KMS-11 (cell line): Measurements from ENCODE around the gene KIAA1328.
"Not testable (repeated sequence)": the region's sequence is repeated elsewhere in the genome, so short reads cannot be mapped to it uniquely, and the experiment has no call there.

Experiments used
- H2AFZ ChIP-seq: fragments of 200-600 bp; sonication (generic); 2 replicates; pipeline ENCODE4 v1.6.1; 2016; ENCODE audit warnings: antibody characterized with exemption, mixed run types, low read depth
- H3K27ac ChIP-seq: fragments of 200-600 bp; sonication (generic); 2 replicates; pipeline ENCODE4 v1.6.1; 2016; ENCODE audit warnings: mild to moderate bottlenecking, mixed run types
- H3K27me3 ChIP-seq: fragments of 200-600 bp; sonication (generic); 2 replicates; pipeline ENCODE4 v1.6.1; 2017; ENCODE audit warnings: mild to moderate bottlenecking, low read depth, mixed run types, moderate library complexity; ENCODE audit not compliant: insufficient read depth
- H3K36me3 ChIP-seq: fragments of 200-600 bp; sonication (generic); 2 replicates; pipeline ENCODE4 v1.6.1; 2017; ENCODE audit warnings: mild to moderate bottlenecking, mixed run types; ENCODE audit not compliant: insufficient read depth
- H3K4me1 ChIP-seq: fragments of 200-600 bp; sonication (generic); 2 replicates; pipeline ENCODE4 v1.6.1; 2016; ENCODE audit warnings: mild to moderate bottlenecking, low read depth, mixed run types; ENCODE audit not compliant: poor library complexity, severe bottlenecking
- H3K4me2 ChIP-seq: fragments of 200-600 bp; sonication (generic); 2 replicates; pipeline ENCODE4 v1.7.0; 2016; ENCODE audit warnings: mild to moderate bottlenecking, mixed run types
- H3K4me3 ChIP-seq: fragments of 200-600 bp; sonication (generic); IDR thresholded peaks from 2 replicates; pipeline ENCODE4 v1.6.1; 2017; ENCODE audit warnings: low read depth, low read length, mixed read lengths; ENCODE audit not compliant: insufficient read depth
- H3K79me2 ChIP-seq: fragments of 200-600 bp; sonication (generic); 2 replicates; pipeline ENCODE4 v1.6.1; 2016; ENCODE audit warnings: low read depth, mixed run types; ENCODE audit not compliant: insufficient read depth
- H3K9ac ChIP-seq: fragments of 200-600 bp; sonication (generic); 2 replicates; pipeline ENCODE4 v1.6.1; 2016; ENCODE audit warnings: mild to moderate bottlenecking, mixed run types
- H4K20me1 ChIP-seq: fragments of 200-600 bp; sonication (generic); 2 replicates; pipeline ENCODE4 v1.6.1; 2016; ENCODE audit warnings: mild to moderate bottlenecking, mixed run types; ENCODE audit not compliant: insufficient read depth
- CTCF ChIP-seq: fragments of 200-600 bp; sonication (generic); conservative IDR thresholded peaks from 2 replicates; pipeline ENCODE4 v1.6.1; 2017; ENCODE audit warnings: low read depth, mild to moderate bottlenecking, antibody characterized with exemption, low read length, moderate library complexity, mixed read lengths

Gene KIAA1328

GRCh38 chr18:36812678-36813077, 16.2 kb upstream of the KIAA1328 start:
- TF ChIP-seq CTCF = no peak
- H3K9ac ChIP-seq = no peak overlapping the region
- H3K79me2 ChIP-seq = no peaks in the 10 kb centered on the region
- H4K20me1 ChIP-seq = peaks cover 6% of the 10 kb centered on the region; the same call in 1 of the 2 replicates
- no peak overlapping the region for H2AFZ ChIP-seq
- no peak overlapping the region for H3K27ac ChIP-seq
- no peaks in the 10 kb centered on the region for H3K27me3 ChIP-seq
- no peak overlapping the region for H3K4me3 ChIP-seq
- no peaks in the 10 kb centered on the region; the same call in 1 of the 2 replicates for H3K36me3 ChIP-seq
- peaks cover 4% of the 10 kb centered on the region for H3K4me1 ChIP-seq
- no peak overlapping the region for H3K4me2 ChIP-seq

- Histone ChIP-seq H3K4me1 (peaks cover 4% of the 10 kb centered on the region), H3K36me3 (no peaks in the 10 kb centered on the region; the same call in 1 of the 2 replicates), H3K27ac (no peak overlapping the region), H3K79me2 (no peaks in the 10 kb centered on the region), H2AFZ (no peak overlapping the region), H3K27me3 (no peaks in the 10 kb centered on the region), H4K20me1 (peaks cover 6% of the 10 kb centered on the region; the same call in 1 of the 2 replicates), H3K4me2 (no peak overlapping the region), H3K4me3 (no peak overlapping the region), H3K9ac (no peak overlapping the region)
- no peak for TF ChIP-seq CTCF
Measured at GRCh38 chr18:36813101-36813775, 15.7 kb upstream of the KIAA1328 start.

- H3K4me3 ChIP-seq = no peak overlapping the region
- peaks cover 6% of the 10 kb centered on the region; the same call in 1 of the 2 replicates for H4K20me1 ChIP-seq
- no peaks in the 10 kb centered on the region; the same call in 1 of the 2 replicates for H3K36me3 ChIP-seq
- H3K79me2 ChIP-seq = no peaks in the 10 kb centered on the region
- no peak overlapping the region for H3K9ac ChIP-seq
- H2AFZ ChIP-seq = no peak overlapping the region
- peaks cover 4% of the 10 kb centered on the region for H3K4me1 ChIP-seq
- no peak for TF ChIP-seq CTCF
- no peaks in the 10 kb centered on the region for H3K27me3 ChIP-seq
- H3K27ac ChIP-seq = no peak overlapping the region
- H3K4me2 ChIP-seq = no peak overlapping the region
Measured at GRCh38 chr18:36813824-36814223, 15.1 kb upstream of the KIAA1328 start.

GRCh38 chr18:36814994-36815393, 13.9 kb upstream of the KIAA1328 start:
- no peak overlapping the region for H3K9ac ChIP-seq
- H3K27me3 ChIP-seq = no peaks in the 10 kb centered on the region
- no peaks in the 10 kb centered on the region for H3K79me2 ChIP-seq
- H2AFZ ChIP-seq = no peak overlapping the region
- H4K20me1 ChIP-seq = no peaks in the 10 kb centered on the region
- H3K27ac ChIP-seq = no peak overlapping the region
- TF ChIP-seq CTCF = no peak
- no peaks in the 10 kb centered on the region for H3K4me1 ChIP-seq
- no peak overlapping the region for H3K4me2 ChIP-seq
- H3K36me3 ChIP-seq = no peaks in the 10 kb centered on the region; the same call in 1 of the 2 replicates
- H3K4me3 ChIP-seq = no peak overlapping the region

- not testable (repeated sequence) for H3K9ac ChIP-seq, H3K79me2 ChIP-seq, H3K4me2 ChIP-seq, H4K20me1 ChIP-seq, H3K27me3 ChIP-seq, H3K27ac ChIP-seq, H3K36me3 ChIP-seq, H3K4me1 ChIP-seq, H3K4me3 ChIP-seq, H2AFZ ChIP-seq
Measured at GRCh38 chr18:36816096-36816495, 12.8 kb upstream of the KIAA1328 start.
